ENCODE data around the gene ACOX2.

The ACOX2 gene

DNA sequence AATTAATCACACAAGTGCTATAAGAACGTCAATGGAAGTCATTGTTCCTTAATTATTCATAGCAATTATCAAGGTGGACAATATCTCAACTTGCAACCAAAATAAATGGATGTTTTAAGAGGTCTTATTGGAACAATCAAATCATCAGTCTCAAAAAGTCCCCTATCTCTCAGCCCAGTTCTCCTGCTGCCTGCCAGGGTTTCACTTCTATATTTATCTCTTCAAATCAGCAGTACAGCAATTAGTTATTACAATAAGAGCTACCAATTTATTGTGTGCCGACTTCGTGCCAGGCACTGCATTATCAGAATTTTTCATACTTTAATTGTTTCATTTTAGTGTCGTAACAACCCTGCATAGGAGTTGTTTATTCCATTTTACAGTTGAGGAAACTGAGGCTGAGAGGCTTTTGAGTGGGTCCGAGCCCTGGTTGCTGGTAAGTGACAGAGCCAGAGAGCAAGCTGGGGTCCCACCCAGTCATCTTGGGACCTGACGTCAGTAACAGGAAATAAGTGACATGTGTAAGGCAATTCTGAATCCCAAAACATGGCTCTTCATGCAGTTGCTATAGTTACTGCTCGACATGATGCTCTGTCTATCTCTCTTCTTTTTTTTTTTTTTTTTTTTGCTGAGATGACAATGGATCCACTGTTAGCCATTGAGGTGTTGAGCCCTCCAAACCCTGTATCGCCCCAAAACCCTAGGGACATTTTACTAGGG is 53.9 kb downstream of the ACOX2 start:
- TF ChIP-seq, protein P1, sequence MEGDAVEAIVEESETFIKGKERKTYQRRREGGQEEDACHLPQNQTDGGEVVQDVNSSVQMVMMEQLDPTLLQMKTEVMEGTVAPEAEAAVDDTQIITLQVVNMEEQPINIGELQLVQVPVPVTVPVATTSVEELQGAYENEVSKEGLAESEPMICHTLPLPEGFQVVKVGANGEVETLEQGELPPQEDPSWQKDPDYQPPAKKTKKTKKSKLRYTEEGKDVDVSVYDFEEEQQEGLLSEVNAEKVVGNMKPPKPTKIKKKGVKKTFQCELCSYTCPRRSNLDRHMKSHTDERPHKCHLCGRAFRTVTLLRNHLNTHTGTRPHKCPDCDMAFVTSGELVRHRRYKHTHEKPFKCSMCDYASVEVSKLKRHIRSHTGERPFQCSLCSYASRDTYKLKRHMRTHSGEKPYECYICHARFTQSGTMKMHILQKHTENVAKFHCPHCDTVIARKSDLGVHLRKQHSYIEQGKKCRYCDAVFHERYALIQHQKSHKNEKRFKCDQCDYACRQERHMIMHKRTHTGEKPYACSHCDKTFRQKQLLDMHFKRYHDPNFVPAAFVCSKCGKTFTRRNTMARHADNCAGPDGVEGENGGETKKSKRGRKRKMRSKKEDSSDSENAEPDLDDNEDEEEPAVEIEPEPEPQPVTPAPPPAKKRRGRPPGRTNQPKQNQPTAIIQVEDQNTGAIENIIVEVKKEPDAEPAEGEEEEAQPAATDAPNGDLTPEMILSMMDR (IDR thresholded peaks at IDR 0.05; ENCODE audit: extremely low read depth, missing control alignments), result no peak
- DNase-seq (ENCODE audit: low spot score), result no peak

DNA sequence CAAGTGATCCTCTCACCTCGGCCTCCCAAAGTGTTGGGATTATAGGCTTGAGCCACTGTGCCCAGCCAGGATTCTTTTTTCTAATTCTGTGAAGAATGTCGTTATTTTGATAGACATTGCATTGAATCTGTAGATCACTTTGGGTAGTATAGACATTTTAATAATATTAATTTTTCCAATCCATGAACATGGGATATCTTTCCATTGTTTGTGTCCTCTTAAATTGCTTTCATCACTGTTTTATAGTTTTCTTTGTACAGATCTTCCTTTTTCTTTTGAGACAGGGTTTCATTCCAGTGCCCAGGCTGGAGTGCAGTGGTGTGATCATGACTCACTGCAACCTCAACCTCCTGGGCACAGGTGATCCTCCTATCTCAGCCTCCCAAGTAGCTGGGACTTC is 56.7 kb downstream of the ACOX2 start:
- no peak for DNase-seq (ENCODE audit: low spot score)
- TF ChIP-seq, protein P1 (IDR thresholded peaks at IDR 0.05; ENCODE audit: extremely low read depth, missing control alignments), result no peak

DNA sequence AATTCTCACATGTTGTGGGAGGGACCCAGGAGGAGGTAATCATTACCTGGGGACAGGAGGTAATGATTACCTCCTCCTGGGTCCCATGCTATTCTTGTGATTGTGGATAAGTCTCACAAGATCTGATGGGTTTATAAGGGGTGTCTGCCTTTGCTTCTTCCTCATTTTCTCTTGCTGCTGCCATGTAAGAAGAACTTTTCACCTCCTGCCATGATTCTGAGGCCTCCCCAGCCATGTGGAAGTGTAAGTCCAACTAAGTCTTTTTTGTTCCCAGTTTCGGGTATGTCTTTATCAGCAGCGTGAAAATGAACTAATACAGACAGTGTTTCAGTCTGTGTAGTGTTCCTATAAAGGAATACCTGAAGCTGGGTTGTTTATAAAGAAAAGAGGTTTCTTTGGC is 58.2 kb downstream of the ACOX2 start:
- DNase-seq (ENCODE audit: low spot score), result no peak
- TF ChIP-seq, protein P1 (IDR thresholded peaks at IDR 0.05; ENCODE audit: extremely low read depth, missing control alignments), result no peak

DNA sequence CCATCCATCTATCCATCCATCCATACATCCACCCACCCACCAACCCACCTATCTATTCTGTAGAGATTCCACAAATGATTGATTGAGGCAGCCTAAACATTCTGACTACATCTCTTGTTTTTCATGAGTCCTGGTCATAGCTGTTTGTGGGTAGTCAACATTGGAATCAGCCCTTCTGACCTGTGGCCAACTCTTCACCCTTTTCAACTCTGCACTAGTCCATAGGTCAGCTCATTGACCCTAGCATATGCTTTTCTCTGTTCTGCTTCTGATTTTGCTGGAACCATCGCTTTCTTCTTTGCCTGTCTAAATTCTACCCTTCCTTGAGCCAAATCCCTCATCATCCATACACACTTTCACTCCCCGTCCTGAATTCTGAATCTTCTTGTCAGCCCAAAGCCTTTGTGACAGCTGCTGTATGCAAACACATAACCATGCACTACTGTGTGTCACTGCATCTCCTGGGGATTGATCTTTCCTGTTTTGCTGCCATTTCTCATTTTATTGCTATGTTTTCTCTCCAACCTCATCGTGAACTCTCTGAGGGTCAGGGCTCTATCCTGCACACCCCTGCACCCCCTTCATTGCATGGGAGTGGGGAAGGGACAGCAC is 61.9 kb downstream of the ACOX2 start:
- TF ChIP-seq, protein P1 (IDR thresholded peaks at IDR 0.05; ENCODE audit: extremely low read depth, missing control alignments), result no peak
- no peak for DNase-seq (ENCODE audit: low spot score)

DNA sequence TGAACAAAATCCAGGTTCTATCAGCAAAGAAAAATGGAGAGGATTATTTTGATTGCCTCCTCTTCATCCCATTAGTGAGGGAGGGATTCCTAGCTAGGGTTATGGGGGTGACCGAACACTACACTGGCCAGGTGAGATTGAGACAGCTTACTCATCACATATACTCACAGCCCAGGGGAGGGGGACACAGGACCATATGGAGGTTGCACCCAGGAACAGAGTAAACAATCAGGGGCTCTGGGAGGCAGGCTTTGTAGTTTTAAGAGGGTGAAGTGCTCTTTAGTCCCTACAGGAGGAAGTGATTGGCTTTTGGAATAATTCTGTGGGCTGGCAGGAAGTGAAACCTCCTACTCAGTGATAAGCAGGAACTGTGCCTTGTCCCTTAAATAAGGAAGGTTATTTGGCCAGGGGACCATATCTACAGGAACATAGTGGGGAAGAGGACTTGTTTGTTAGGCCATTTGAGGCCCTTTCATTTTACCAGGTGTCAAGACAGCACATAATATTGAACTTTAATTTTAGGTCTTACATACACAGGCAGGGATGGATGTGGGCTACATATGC is 62.6 kb downstream of the ACOX2 start:
- DNase-seq (ENCODE audit: low spot score), result no peak
- TF ChIP-seq, protein P1 (IDR thresholded peaks at IDR 0.05; ENCODE audit: extremely low read depth, missing control alignments), result no peak

DNA sequence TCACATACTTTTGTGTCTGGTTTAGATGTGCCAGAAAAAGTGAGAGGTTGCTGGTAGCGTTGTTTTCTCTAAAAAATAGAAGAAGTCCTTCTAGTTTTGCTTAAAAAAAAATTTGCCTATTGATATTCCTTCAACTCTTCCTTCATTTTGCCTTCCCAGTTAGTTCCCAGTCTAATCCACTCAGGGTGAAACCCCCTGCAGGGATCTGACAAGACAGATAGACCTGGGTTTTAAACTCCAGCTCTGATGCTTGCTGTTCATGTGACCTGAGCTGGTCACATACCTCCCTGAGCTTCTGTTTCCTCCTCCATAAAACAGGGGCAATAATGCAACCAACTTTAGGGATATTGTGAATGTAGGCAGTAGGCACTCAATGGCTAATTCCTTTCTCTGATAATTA is 63.7 kb downstream of the ACOX2 start:
- DNase-seq (ENCODE audit: low spot score), result no peak
- TF ChIP-seq, protein P1 (IDR thresholded peaks at IDR 0.05; ENCODE audit: extremely low read depth, missing control alignments), result no peak
